Breast epithelium (tissue), 4 donors: Measurements from ENCODE around the gene CTSG. TPM values are rescaled to one million over a fixed set of nuclear protein-coding genes. Genes with fewer than 3 reads are reported as not detected.
A peak's percentile ranks its signal among the peaks of the same experiment; 100 is the strongest.

Source experiments
- DNase-seq, 2 donors: peaks; one replicate each; pipeline ENCODE4 v3.0.0-alpha.2; 2019; ENCODE audit warnings: low spot score in 2 of 2
- H3K27ac ChIP-seq, 2 donors: fragments of 200-600 bp; sonication (generic) in 1 of 2; one replicate each; pipeline ENCODE4 v1.5.1; 2016 to 2019; ENCODE audit warnings: mild to moderate bottlenecking in 1 of 2
- H3K27me3 ChIP-seq, 2 donors: fragments of 200-600 bp; sonication (generic) in 1 of 2; one replicate each; pipeline versions ENCODE4 v1.5.1 to v1.6.0; 2017 to 2019; ENCODE audit warnings: control low read depth in 1 of 2, mild to moderate bottlenecking in 1 of 2
- H3K36me3 ChIP-seq: fragments of 200-600 bp; one replicate; pipeline ENCODE4 v1.5.1; 2019
- H3K4me1 ChIP-seq, 2 donors: fragments of 200-600 bp; sonication (generic); one replicate each; pipeline ENCODE4 v1.5.1; 2016 to 2019; ENCODE audit warnings: control low read depth in 1 of 2
- H3K4me3 ChIP-seq, 3 donors: fragments of 200-600 bp; sonication (generic); 1 replicate in 2 of 3; 2 replicates in 1 of 3; pipeline ENCODE4 v1.5.1; 2016 to 2019; ENCODE audit warnings: mild to moderate bottlenecking in 3 of 3, moderate library complexity in 2 of 3
- H3K9me3 ChIP-seq, 2 donors: fragments of 200-600 bp; sonication (generic) in 1 of 2; one replicate each; pipeline ENCODE4 v1.5.1; 2016 to 2019; ENCODE audit warnings: control low read depth in 1 of 2
- CTCF ChIP-seq, 3 donors: fragments of 450-650 bp; IDR thresholded peaks; one replicate each; pipeline ENCODE4 v1.5.1; 2016 to 2017; ENCODE audit warnings: antibody characterized with exemption in 3 of 3, mild to moderate bottlenecking in 3 of 3, moderate library complexity in 3 of 3
- POLR2A ChIP-seq: fragments of 450-650 bp; IDR thresholded peaks from one replicate; pipeline ENCODE4 v1.6.1; 2016; ENCODE audit warnings: antibody characterized with exemption, mild to moderate bottlenecking, moderate library complexity
- POLR2AphosphoS5 ChIP-seq, 3 donors: sonication (generic); formaldehyde crosslinking; IDR thresholded peaks; one replicate each; pipeline ENCODE4 v1.6.1; 2017; ENCODE audit warnings: antibody characterized with exemption in 3 of 3
- intact Hi-C: fragments of 100-400 bp; cut with DNase I; formaldehyde crosslinking; loops from one replicate; pipeline ENCODE4 v1.15.1; 2023; ENCODE audit warnings: low total_unique reads
- total RNA-seq, 3 donors: library from RNA; depleted of rRNA; stranded (reverse); fragments of >200 nt; gene quantifications; one replicate each; pipeline ENCODE4 v1.1.0, GENCODE V29; 2016

The CTSG gene
- total RNA-seq, 3 donors from 2014 or later, result 0.59 to 25.3 (median 0.98) TPM

- intact Hi-C loops, result no loop called here
- H3K27me3 ChIP-seq, result no peaks in the 10 kb centered on the region
- no peak for DNase-seq
- no peaks in the 10 kb centered on the region for H3K4me1 ChIP-seq
- no peak overlapping the region for H3K27ac ChIP-seq
- H3K36me3 ChIP-seq, result no peaks in the 10 kb centered on the region
- no peak overlapping the region for H3K4me3 ChIP-seq
- H3K9me3 ChIP-seq, result no peaks in the 10 kb centered on the region
- TF ChIP-seq CTCF (IDR thresholded peaks at IDR 0.05) (no peak), POLR2A (no peak)
These were observed 31.8 kb upstream of the CTSG start for GRCh38 chr14:24607635-24608514.

GRCh38 chr14:24607081-24607480, 31.0 kb upstream of the CTSG start:
- DNase-seq, result no peak
- no peaks in the 10 kb centered on the region for H3K27me3 ChIP-seq
- no peaks in the 10 kb centered on the region for H3K36me3 ChIP-seq
- H3K4me3 ChIP-seq, result no peak overlapping the region
- H3K27ac ChIP-seq, result no peak overlapping the region
- intact Hi-C loops, result no loop called here
- H3K9me3 ChIP-seq, result no peaks in the 10 kb centered on the region
- no peaks in the 10 kb centered on the region for H3K4me1 ChIP-seq
- TF ChIP-seq POLR2AphosphoS5 (IDR thresholded peaks at IDR 0.05) (no peak), CTCF (IDR thresholded peaks at IDR 0.05) (no peak), POLR2A (no peak)

- H3K27me3 ChIP-seq, result no peaks in the 10 kb centered on the region
- H3K4me3 ChIP-seq, result no peak overlapping the region
- no peaks in the 10 kb centered on the region for H3K4me1 ChIP-seq
- no peaks in the 10 kb centered on the region for H3K9me3 ChIP-seq
- no peak overlapping the region for H3K27ac ChIP-seq
- no peaks in the 10 kb centered on the region for H3K36me3 ChIP-seq
- no peak for DNase-seq
- intact Hi-C loops, result no loop called here
- TF ChIP-seq CTCF (IDR thresholded peaks at IDR 0.05) (no peak), POLR2A (no peak), POLR2AphosphoS5 (IDR thresholded peaks at IDR 0.05) (no peak)
These were observed 30.2 kb upstream of the CTSG start for GRCh38 chr14:24606297-24606696.

- Histone ChIP-seq H3K27ac (no peak overlapping the region), H3K36me3 (no peaks in the 10 kb centered on the region), H3K27me3 (no peaks in the 10 kb centered on the region), H3K4me3 (no peak overlapping the region), H3K9me3 (no peaks in the 10 kb centered on the region), H3K4me1 (no peaks in the 10 kb centered on the region)
- TF ChIP-seq POLR2A, result no peak
- no peak for TF ChIP-seq POLR2AphosphoS5 (IDR thresholded peaks at IDR 0.05)
- TF ChIP-seq CTCF (IDR thresholded peaks at IDR 0.05), result peak; percentile 33 to 53 (median 35)
- DNase-seq, result no peak
- intact Hi-C loops, result no loop called here
These were observed 29.6 kb upstream of the CTSG start for GRCh38 chr14:24605435-24606190.

GRCh38 chr14:24597403-24597802, 21.4 kb upstream of the CTSG start:
- intact Hi-C loops, result no loop called here
- TF ChIP-seq CTCF (IDR thresholded peaks at IDR 0.05) (no peak), POLR2A (no peak), POLR2AphosphoS5 (IDR thresholded peaks at IDR 0.05) (no peak)
- H3K27me3 ChIP-seq, result no peaks in the 10 kb centered on the region
- H3K4me3 ChIP-seq, result no peak overlapping the region
- no peak overlapping the region for H3K27ac ChIP-seq
- H3K9me3 ChIP-seq, result peaks cover 19 to 49% of the 10 kb centered on the region in 2 donors
- no peaks in the 10 kb centered on the region for H3K4me1 ChIP-seq
- DNase-seq, result no peak
- H3K36me3 ChIP-seq, result no peaks in the 10 kb centered on the region
